EL (cell line): ENCODE measurements around the gene TIMM13.
"Not testable (repeated sequence)": the region's sequence is repeated elsewhere in the genome, so short reads cannot be mapped to it uniquely, and the experiment has no call there.

Experiments used
- DNase-seq: peaks from one replicate; pipeline ENCODE4 v3.0.0-alpha.2; 2016

Gene TIMM13

GRCh38 chr19:2413159-2413558, 14.2 kb downstream of the TIMM13 start:
- no peak for DNase-seq

DNA sequence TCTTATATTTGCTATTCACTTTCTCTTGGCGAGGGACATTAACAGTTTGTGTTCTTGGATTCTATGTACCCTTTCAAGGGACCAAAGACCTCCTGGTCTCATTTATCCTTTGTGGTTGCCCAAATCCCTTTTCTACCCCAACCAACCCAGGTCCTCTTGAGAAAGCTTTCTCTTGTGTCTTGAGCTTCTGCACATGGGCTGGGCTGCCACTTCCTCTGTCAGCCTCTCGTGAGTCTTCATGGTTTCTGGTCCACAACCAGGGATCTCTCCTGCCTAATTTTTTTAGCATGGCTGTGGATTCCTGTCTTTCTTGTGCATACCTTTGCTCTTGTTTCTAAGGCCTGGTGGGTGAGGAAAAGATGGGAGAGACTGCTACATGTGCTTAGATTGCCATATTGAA, 14.9 kb downstream of the TIMM13 start:
- no peak for DNase-seq

DNA sequence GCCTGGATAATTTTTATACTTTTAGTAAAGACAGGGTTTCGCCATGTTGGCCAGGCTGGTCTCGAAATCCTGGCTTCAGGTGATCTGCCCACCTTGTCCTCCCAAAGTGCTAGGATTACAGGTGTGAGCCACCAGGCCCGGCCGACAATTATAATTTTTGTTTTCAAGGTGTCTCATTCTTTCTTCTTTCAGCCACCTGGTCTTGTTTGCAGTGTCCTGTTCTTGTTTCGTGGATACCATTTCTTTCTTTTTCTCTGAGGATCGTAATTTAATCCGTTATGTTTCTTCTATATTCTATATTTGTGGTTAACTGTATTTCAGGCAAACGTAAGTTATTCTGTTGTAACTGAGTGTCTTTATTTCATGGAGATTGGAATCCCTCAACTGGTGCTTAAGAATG, 15.7 kb downstream of the TIMM13 start:
- no peak for DNase-seq

DNA sequence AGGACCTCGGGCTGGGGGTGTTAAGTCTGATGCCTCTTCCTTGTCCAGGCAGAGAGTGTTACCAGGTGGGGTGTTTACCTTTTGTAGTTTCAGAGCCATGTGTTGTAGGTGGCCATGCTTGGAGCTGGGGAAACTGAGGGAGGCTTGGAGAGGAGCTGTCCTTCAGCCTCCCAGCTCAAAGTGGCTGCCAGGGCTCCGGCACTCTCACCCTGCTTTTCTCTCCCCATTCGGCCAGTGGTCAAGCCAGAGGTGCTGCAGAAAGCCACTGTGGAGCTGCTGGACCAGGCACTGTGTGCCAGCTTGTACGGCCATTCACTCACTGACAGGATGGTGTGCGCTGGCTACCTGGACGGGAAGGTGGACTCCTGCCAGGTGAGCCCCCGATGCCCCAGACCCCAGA, 17.4 kb downstream of the TIMM13 start:
- DNase-seq: no peak

- no peak for DNase-seq
These were observed 18.0 kb downstream of the TIMM13 start for GRCh38 chr19:2409352-2409912.

DNA sequence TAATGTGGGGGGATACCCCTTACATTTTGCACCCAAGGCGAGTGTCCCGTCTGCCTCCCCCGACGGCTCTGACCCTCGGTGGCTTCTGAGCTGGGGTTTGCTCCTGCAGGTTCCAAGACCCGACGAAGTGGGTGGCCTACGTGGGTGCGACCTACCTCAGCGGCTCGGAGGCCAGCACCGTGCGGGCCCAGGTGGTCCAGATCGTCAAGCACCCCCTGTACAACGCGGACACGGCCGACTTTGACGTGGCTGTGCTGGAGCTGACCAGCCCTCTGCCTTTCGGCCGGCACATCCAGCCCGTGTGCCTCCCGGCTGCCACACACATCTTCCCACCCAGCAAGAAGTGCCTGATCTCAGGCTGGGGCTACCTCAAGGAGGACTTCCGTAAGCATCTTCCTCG, 19.1 kb downstream of the TIMM13 start:
- no peak for DNase-seq

GRCh38 chr19:2399582-2399981, 27.8 kb downstream of the TIMM13 start:
- no peak for DNase-seq

DNA sequence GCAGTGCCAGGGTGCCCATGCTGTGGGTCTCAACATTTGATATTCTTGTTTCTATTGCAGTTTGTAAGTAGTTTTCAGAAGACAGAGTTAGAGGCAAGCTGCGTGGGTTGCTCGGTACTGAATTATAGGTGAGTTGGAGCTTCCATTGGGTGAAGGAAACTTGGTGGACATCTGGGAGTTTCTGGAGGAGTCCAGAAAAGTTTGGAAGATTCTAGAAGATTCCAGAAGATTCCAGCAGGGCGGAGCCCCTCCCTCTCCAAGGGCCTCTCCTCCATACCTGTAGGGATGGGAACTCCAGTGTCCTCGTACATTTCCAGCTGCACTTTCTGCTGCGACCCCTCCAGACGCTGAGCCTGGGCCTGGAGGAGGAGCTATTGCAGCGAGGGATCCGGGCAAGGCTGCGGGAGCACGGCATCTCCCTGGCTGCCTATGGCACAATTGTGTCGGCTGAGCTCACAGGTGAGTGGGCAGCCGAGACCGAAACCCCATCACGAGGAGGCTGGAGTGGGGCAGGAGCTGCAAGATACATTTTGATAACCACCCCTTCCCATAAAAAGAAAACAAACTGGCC, 28.6 kb downstream of the TIMM13 start:
- no peak for DNase-seq

DNA sequence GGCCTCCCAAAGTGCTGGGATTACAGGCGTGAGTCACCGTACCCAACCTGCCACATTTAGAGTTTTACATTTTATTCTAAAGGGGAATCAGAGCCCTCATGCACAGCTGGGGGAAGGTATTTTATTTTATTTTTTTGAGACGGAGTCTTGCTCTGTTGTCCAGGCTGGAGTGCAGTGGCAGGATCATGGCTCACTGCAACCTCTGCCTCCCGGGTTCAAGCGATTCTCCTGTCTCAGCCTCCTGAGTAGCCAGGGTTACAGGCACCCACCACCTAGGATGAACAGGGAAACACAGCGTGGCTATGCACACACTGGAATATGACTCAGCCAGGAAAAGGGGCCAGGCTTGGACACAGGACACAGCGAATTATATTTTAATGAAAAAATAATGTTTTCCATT, 30.2 kb downstream of the TIMM13 start:
- DNase-seq: not testable (repeated sequence)

DNA sequence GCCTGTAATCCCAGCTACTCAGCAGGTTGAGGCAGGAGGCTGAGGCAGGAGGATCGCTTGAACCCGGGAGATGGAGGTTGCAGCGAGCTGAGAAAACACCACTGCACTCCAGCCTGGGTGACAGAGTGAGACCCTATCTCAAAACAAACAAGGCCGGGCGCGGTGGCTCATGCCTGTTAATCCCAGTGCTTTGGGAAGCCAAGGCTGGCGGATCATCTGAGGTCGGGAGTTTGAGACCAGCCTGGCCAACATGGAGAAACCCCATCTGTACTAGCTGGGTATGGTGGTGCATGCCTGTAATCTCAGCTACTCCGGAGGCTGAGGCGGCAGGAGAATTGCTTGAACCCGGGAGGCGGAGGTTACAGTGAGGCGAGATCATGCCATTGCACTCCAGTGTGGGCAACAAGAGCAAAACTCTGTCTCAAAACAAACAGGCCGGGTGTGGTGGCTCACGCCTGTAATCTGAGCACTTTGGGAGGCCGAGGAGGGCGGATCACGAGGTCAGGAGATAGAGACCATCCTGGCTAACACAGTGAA, 32.0 kb downstream of the TIMM13 start:
- DNase-seq: not testable (repeated sequence)

GRCh38 chr19:2394442-2395292, 32.7 kb downstream of the TIMM13 start:
- no peak for DNase-seq

DNA sequence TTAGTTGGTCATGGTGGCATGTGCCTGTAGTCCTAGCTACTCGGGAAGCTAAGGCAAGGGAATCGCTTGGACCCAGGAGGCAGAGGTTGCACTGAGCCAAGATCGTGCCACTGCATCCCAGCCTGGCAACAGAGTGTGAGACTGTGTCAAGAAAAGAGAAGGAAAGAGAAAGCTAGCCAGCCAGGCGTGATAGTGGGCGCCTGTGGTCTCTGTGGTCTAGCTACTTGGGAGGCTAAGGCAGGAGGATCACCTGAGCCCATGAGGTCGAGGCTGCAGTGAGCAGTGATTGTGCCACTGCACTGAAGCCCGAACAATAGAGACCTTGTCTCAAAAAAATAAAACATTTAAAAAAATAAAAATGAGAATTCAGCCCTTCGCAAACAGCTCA, 33.3 kb downstream of the TIMM13 start:
- no peak for DNase-seq

DNA sequence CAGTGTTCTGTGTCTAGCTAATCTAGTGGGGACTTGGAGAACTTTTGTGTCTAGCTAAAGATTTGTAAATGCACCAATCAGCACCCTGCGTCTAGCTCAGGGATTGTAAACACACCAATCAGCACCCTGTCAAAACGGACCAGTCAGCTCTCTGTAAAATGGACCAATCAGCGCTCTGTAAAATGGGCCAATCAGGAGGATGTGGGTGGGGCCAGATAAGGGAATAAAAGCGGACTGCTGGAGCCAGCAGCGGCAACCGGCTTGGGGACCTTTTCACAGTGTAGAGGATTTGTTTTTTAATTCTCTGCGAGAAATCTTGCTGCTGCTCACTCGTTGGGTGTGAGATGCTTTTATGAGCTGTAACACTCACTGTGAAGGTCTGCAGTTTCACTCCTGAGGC, 34.5 kb downstream of the TIMM13 start:
- DNase-seq: not testable (repeated sequence)

- DNase-seq: no peak
These were observed 35.0 kb downstream of the TIMM13 start for GRCh38 chr19:2392366-2392765.

DNA sequence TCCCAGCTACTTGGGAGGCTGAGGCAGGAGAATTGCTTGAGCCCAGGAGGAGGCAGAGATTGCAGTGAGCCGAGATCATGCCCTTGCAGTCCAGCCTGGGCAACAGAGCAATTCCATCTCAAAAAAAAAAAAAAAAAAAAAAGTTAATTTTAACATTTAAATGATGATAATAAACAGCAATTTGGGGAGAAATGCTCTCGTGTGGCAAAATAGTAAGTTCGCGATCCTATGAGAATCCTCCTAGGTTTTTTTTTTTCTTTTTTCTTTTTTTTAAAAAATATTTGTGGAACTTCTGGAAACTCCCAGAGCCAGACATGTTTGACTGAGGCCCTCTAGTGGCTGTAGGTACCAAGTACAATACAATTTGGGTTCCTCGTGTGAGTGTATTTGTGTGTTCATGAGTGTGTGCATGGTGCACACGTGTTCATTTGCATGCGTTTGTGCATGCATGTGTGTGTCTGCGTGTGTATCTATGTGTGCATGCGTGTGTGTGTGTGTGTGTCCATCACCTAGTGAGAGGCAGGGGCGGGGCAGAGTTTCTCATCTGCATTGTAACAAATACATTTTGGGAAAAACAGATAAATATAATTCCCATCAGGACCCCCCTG, 36.2 kb downstream of the TIMM13 start:
- peak; percentile 67 for DNase-seq

DNA sequence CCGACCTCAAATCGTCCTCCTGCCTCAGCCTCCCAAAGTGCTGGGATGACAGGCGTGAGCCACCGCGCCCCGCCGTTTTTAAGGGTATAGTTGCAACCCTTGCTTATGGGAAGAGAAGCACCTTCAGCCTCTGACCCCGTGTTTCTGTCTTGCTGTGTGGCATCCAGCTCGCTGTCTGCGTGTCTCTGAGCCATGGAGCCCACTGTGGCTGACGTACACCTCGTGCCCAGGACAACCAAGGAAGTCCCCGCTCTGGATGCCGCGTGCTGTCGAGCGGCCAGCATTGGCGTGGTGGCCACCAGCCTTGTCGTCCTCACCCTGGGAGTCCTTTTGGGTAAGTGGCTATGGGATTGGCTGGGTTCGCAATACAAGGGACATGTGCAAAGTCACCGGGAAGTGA, 37.8 kb downstream of the TIMM13 start:
- no peak for DNase-seq

DNA sequence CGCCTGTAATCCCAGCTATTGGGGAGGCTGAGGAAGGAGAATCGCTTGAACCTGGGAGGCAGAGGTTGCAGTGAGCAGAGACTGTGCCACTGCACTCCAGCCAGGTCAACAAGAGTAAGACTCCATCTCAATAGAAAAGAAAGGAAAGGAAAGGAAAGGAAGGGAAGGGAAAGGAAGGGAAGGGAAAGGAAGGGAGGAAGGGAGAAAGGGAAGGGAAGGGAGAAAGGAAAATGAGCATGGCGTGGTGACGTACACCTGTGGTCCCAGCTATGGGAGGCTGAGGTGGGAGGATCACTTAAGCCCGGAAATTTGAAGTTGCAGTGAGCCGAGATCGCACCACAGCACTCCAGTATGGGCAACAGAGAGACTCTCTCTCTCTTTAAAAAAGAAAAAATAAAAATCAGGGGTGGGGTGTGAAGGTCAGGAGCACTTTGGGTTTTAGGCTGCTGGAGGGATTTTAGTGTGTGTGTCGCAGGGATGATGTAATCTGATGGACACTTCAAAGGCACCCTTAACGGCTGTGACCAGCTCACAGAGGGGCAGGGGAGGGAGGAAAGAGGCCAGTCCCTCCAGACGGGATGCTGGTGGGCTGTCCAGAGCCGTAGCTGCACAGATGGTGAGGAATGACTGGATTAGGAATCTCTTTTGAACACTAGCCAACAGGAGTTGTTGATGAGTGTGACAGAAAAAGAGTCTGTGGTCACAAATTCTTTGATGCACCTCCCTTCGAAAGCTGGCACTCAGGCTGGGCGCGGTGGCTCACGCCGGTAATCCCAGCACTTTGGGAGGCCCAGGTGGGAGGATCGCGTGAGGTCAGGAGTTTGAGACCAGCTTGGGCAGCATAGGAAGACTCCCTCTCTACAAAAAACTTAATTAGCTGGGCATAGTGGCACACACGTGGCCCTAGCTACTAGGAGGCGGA, 39.8 kb downstream of the TIMM13 start:
- no peak for DNase-seq

GRCh38 chr19:2385053-2385721, 42.2 kb downstream of the TIMM13 start:
- peak; percentile 87 for DNase-seq

- no peak for DNase-seq
These were observed 44.7 kb downstream of the TIMM13 start for GRCh38 chr19:2382530-2383222.

GRCh38 chr19:2381148-2381820, 46.1 kb downstream of the TIMM13 start:
- no peak for DNase-seq

GRCh38 chr19:2380567-2380966, 46.8 kb downstream of the TIMM13 start:
- DNase-seq: no peak
